ENCODE data around the gene GAS6. TPM values are rescaled to one million over a fixed set of nuclear protein-coding genes. Genes with fewer than 3 reads are reported as not detected.
A peak's percentile ranks its signal among the peaks of the same experiment; 100 is the strongest.

The GAS6 gene
- total RNA-seq, 1 experiment from 2014 or later = 93.8 TPM

DNA sequence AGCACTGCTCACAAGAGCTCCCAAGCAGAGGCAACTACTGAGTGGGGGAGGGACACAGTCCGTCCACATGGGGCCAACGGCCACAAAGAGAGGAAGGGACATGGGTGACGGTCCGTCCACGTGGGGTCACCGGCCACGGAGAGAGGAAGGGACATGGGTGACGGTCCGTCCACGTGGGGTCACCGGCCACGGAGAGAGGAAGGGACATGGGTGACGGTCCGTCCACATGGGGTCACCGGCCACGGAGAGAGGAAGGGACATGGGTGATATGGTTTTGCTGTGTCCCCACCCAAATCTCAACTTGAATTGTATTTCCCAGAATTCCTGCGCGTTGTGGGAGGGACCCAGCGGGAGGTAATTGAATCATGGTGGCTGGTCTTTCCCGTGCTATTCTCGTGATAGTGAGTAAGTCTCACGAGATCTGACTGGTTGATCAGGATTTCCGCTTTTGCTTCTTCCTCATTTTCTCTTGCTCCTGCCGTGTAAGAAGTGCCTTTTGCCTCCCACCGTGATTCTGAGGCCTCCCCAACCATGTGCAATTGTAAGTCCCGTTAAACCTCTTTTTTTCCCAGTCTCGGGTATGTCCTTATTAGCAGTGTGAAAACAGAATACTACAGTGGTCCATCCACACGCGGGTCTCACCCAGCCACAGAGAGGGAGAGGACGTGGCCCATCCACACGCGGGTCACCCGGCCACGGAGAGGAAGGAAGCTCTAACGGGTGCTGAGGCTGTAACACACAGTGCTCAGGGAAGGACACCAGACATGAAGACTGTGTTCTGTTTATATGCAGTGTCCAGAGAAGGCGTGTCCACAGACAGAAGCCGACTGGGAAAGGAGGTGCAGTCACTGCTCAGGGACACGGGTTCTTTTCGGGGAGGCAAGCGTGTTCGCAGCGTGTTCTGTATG is 48.5 kb downstream of the GAS6 start:
- H3K9me3 ChIP-seq (ENCODE audit: insufficient read depth, low read depth) = no peaks in the 10 kb centered on the region
- H3K79me2 ChIP-seq (ENCODE audit: low read depth) = no peaks in the 10 kb centered on the region
- no peak overlapping the region for H3K4me2 ChIP-seq
- H3K27ac ChIP-seq = no peak overlapping the region
- DNase-seq = no peak
- BruUV-seq (replicated peaks) = no TSS peak
- H3K9me2 ChIP-seq (ENCODE audit: insufficient read depth) = no peaks in the 10 kb centered on the region
- POLR2A ChIA-PET (ENCODE audit: unreplicated experiment) = interaction anchor here (0.6 kb wide), 1 partner anchor 168 kb away, joined by 3 read pairs; no protein-coding TSS in a partner anchor
- no peak for TF ChIP-seq EZH2 (IDR thresholded peaks at IDR 0.05; ENCODE audit: low read depth)
- TF ChIP-seq, protein P1, sequence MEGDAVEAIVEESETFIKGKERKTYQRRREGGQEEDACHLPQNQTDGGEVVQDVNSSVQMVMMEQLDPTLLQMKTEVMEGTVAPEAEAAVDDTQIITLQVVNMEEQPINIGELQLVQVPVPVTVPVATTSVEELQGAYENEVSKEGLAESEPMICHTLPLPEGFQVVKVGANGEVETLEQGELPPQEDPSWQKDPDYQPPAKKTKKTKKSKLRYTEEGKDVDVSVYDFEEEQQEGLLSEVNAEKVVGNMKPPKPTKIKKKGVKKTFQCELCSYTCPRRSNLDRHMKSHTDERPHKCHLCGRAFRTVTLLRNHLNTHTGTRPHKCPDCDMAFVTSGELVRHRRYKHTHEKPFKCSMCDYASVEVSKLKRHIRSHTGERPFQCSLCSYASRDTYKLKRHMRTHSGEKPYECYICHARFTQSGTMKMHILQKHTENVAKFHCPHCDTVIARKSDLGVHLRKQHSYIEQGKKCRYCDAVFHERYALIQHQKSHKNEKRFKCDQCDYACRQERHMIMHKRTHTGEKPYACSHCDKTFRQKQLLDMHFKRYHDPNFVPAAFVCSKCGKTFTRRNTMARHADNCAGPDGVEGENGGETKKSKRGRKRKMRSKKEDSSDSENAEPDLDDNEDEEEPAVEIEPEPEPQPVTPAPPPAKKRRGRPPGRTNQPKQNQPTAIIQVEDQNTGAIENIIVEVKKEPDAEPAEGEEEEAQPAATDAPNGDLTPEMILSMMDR (conservative IDR thresholded peaks at IDR 0.05) = no peak
- CTCF ChIA-PET = no interaction called here
- H3K4me3 ChIP-seq = no peak overlapping the region
- H2AFZ ChIP-seq = no peak overlapping the region
- peaks cover 14% of the 10 kb centered on the region; the same call in 1 of the 2 replicates for H3F3A ChIP-seq (ENCODE audit: insufficient read depth, low read depth)
- intact Hi-C loops (cut with micrococcal nuclease; ENCODE audit: unreplicated experiment) = loop anchor here (2.0 kb wide), 1 partner anchor 31 kb away; no protein-coding TSS in a partner anchor
- H3K4me1 ChIP-seq (replicated peaks; ENCODE audit: insufficient read depth) = peaks cover 24% of the 10 kb centered on the region
- H4K20me1 ChIP-seq (ENCODE audit: insufficient read depth) = no peaks in the 10 kb centered on the region
- H3K36me3 ChIP-seq (ENCODE audit: low read depth) = no peaks in the 10 kb centered on the region
- H3K27me3 ChIP-seq (ENCODE audit: insufficient read depth, low read depth) = no peaks in the 10 kb centered on the region

DNA sequence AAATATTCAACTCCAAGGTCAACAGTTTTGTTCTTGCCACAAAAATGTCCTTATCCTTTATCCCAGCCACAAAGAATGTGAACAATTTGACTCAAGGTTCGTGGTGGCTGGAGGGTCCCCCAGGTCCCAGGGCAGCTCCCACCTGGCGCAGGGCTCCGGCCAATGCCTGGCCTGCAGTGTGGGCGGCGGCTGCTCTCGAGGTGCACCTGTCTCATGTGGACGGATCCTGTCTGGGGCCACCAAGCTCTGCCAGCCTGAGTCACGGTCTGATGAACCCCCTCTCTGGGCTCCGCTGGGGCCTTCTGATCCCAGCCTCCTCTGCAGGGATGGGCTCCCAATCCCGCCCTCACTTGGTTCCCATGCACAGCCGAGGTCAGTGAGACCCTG is 49.4 kb downstream of the GAS6 start:
- no peak overlapping the region for H3K27ac ChIP-seq
- peaks cover 21% of the 10 kb centered on the region for H3K4me1 ChIP-seq (replicated peaks; ENCODE audit: insufficient read depth)
- H3K27me3 ChIP-seq (ENCODE audit: insufficient read depth, low read depth) = no peaks in the 10 kb centered on the region
- no peak overlapping the region for H2AFZ ChIP-seq
- H3K9me2 ChIP-seq (ENCODE audit: insufficient read depth) = no peaks in the 10 kb centered on the region
- no peaks in the 10 kb centered on the region for H3K36me3 ChIP-seq (ENCODE audit: low read depth)
- peak; percentile 80 to 86 for DNase-seq
- peak overlapping the region; percentile 73 for H3K4me2 ChIP-seq
- intact Hi-C loops (cut with micrococcal nuclease; ENCODE audit: unreplicated experiment) = loop anchor here (2.0 kb wide), 1 partner anchor 30 kb away; no protein-coding TSS in a partner anchor
- ChIA-PET POLR2A (ENCODE audit: unreplicated experiment) (interaction anchor here (0.6 kb wide), 2 partner anchors 47 to 167 kb away, joined by 3 read pairs; no protein-coding TSS in a partner anchor), CTCF (no interaction called here)
- no peaks in the 10 kb centered on the region for H3K9me3 ChIP-seq (ENCODE audit: insufficient read depth, low read depth)
- no peak for TF ChIP-seq EZH2 (IDR thresholded peaks at IDR 0.05; ENCODE audit: low read depth)
- TF ChIP-seq, protein P1 (conservative IDR thresholded peaks at IDR 0.05) = no peak
- H3K4me3 ChIP-seq = peak overlapping the region; percentile 29; the same call in 1 of the 2 replicates
- H3K79me2 ChIP-seq (ENCODE audit: low read depth) = no peaks in the 10 kb centered on the region
- BruUV-seq (replicated peaks) = no TSS peak
- H3F3A ChIP-seq (ENCODE audit: insufficient read depth, low read depth) = peaks cover 18% of the 10 kb centered on the region; the same call in 1 of the 2 replicates
- H4K20me1 ChIP-seq (ENCODE audit: insufficient read depth) = no peaks in the 10 kb centered on the region

DNA sequence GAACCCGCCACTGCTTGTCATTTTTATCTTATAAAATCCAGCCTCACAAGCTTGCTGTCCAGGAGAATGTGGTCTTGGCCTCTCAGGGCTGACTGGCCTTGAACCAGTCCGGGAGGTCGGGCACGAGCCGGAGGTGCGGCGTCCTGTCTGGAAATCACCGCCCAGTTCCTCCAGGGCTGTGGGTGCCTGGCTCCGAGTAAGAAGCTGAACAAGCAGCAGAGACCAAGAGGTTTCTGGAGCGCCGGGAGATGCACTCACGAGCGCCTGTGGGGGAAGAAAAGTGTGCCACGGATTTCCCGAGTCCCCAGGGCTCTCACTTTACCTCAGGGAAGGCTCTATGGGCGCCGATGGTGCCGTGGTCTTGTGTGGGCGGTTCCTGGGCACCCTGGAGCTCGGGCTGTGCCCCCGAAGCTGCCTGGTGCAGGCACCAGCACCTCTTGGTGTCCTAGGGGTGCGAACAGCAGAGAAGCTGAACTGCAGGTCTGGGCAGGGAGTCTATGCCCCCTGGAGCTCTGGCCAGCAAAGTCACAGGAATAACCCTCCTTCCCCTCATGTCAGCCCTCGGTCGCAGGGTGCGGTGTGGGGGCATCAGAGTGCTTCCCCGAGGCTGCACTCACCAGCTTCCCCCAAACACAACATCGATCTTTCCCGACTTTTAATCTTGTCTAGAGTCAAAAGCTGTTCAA is 50.0 kb downstream of the GAS6 start:
- Histone ChIP-seq H3K9me3 (ENCODE audit: insufficient read depth, low read depth) (no peaks in the 10 kb centered on the region), H3K4me3 (peak overlapping the region; percentile 29; the same call in 1 of the 2 replicates), H3K27me3 (ENCODE audit: insufficient read depth, low read depth) (0 out of 2 replicates have a peak, but pooled peaks cover 2% of the 10 kb centered on the region), H4K20me1 (ENCODE audit: insufficient read depth) (no peaks in the 10 kb centered on the region), H3K4me2 (peak overlapping the region; percentile 73), H3K27ac (no peak overlapping the region), H3K79me2 (ENCODE audit: low read depth) (no peaks in the 10 kb centered on the region), H3K9me2 (ENCODE audit: insufficient read depth) (no peaks in the 10 kb centered on the region), H2AFZ (no peak overlapping the region), H3K4me1 (replicated peaks; ENCODE audit: insufficient read depth) (peaks cover 21% of the 10 kb centered on the region), H3F3A (ENCODE audit: insufficient read depth, low read depth) (peaks cover 18% of the 10 kb centered on the region; the same call in 1 of the 2 replicates), H3K36me3 (ENCODE audit: low read depth) (no peaks in the 10 kb centered on the region)
- peak in 1 of 2 experiments; percentile 69 for DNase-seq
- ChIA-PET CTCF (no interaction called here), POLR2A (ENCODE audit: unreplicated experiment) (interaction anchor here (0.6 kb wide), 1 partner anchor 48 kb away, joined by 3 read pairs; no protein-coding TSS in a partner anchor)
- no peak for TF ChIP-seq EZH2 (IDR thresholded peaks at IDR 0.05; ENCODE audit: low read depth)
- TF ChIP-seq, protein P1 (conservative IDR thresholded peaks at IDR 0.05) = no peak
- intact Hi-C loops (cut with micrococcal nuclease; ENCODE audit: unreplicated experiment) = loop anchor here (2.0 kb wide), 1 partner anchor 29 kb away; no protein-coding TSS in a partner anchor
- BruUV-seq (replicated peaks) = no TSS peak

Measured in PC-9 (cell line).